Measurements from ENCODE around the gene GREB1L.
"Not testable (repeated sequence)": the region's sequence is repeated elsewhere in the genome, so short reads cannot be mapped to it uniquely, and the experiment has no call there.

GREB1L gene

DNA sequence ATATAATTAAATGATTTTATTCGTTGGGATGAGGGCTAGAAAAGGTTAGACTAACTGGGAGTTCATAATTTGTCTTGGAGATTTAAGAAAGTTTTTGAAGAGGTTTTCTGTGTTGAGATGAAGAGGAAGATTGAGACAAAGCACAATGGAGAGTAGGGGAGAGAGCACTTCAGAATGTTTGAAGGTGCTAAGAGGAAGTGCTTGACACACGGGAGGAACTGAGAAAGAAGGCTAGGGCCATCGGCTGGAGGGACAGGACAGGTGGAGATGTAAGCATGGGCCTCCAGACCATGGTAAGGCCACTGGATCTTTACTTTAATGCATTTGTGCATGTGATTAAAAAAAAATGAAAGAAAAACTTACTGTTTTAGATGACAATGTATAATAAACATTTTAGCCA, 31.5 kb downstream of the GREB1L start:
- H3F3A ChIP-seq (ENCODE audit: insufficient read depth, low read length): no peaks in the 10 kb centered on the region
- no peaks in the 10 kb centered on the region for H3K36me3 ChIP-seq (ENCODE audit: insufficient read depth, low read length)
- no peaks in the 10 kb centered on the region for H4K20me1 ChIP-seq (ENCODE audit: insufficient read depth, low read length)
- H3K27me3 ChIP-seq (ENCODE audit: insufficient read depth, low read length): no peaks in the 10 kb centered on the region
- no peak overlapping the region for H3K27ac ChIP-seq (ENCODE audit: low read depth, low read length, poor library complexity, severe bottlenecking)
- no peaks in the 10 kb centered on the region for H3K9me3 ChIP-seq (ENCODE audit: low read length)
- H3K9ac ChIP-seq (ENCODE audit: low read length): no peak overlapping the region
- no peaks in the 10 kb centered on the region for H3K79me2 ChIP-seq (ENCODE audit: insufficient read depth, low read length)
- no peak overlapping the region for H2AFZ ChIP-seq (ENCODE audit: low read length)
- H3K4me2 ChIP-seq (ENCODE audit: low read length): no peak overlapping the region
- H3K9me2 ChIP-seq (ENCODE audit: low read depth, low read length): no peaks in the 10 kb centered on the region
- no peak for TF ChIP-seq EZH2 (IDR thresholded peaks at IDR 0.05; ENCODE audit: borderline replicate concordance, low read length)
- TF ChIP-seq, protein P1, sequence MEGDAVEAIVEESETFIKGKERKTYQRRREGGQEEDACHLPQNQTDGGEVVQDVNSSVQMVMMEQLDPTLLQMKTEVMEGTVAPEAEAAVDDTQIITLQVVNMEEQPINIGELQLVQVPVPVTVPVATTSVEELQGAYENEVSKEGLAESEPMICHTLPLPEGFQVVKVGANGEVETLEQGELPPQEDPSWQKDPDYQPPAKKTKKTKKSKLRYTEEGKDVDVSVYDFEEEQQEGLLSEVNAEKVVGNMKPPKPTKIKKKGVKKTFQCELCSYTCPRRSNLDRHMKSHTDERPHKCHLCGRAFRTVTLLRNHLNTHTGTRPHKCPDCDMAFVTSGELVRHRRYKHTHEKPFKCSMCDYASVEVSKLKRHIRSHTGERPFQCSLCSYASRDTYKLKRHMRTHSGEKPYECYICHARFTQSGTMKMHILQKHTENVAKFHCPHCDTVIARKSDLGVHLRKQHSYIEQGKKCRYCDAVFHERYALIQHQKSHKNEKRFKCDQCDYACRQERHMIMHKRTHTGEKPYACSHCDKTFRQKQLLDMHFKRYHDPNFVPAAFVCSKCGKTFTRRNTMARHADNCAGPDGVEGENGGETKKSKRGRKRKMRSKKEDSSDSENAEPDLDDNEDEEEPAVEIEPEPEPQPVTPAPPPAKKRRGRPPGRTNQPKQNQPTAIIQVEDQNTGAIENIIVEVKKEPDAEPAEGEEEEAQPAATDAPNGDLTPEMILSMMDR (IDR thresholded peaks at IDR 0.05; ENCODE audit: low read length): no peak
- H3K4me3 ChIP-seq (ENCODE audit: low read depth, low read length, poor library complexity, severe bottlenecking): no peak overlapping the region
- H3K4me1 ChIP-seq (ENCODE audit: insufficient read depth, low read length, severe bottlenecking): no peaks in the 10 kb centered on the region

DNA sequence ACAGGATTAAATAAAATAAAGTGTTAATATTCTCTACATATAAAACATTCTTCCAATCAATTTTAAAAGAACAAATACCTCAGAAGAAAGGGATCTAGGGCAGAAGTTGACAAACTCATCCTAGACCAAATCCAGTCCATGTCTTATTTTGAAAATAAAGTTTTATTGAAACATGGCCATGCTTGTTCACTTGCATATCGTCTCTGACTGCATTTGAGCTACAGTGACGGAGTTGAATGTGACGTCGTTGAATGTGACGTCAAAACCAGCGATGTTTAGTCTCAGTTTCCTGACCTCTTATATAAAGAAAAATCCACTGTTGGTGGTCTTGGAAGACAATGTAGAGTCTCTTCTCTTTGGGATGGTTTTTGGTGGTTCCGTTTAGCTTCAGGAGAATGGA, 33.6 kb downstream of the GREB1L start:
- Histone ChIP-seq H3K9me3 (ENCODE audit: low read length) (no peaks in the 10 kb centered on the region), H3K9me2 (ENCODE audit: low read depth, low read length) (no peaks in the 10 kb centered on the region), H4K20me1 (ENCODE audit: insufficient read depth, low read length) (no peaks in the 10 kb centered on the region), H3K79me2 (ENCODE audit: insufficient read depth, low read length) (no peaks in the 10 kb centered on the region), H3K9ac (ENCODE audit: low read length) (no peak overlapping the region), H2AFZ (ENCODE audit: low read length) (no peak overlapping the region), H3F3A (ENCODE audit: insufficient read depth, low read length) (no peaks in the 10 kb centered on the region), H3K27ac (ENCODE audit: low read depth, low read length, poor library complexity, severe bottlenecking) (no peak overlapping the region), H3K4me1 (ENCODE audit: insufficient read depth, low read length, severe bottlenecking) (no peaks in the 10 kb centered on the region), H3K4me3 (ENCODE audit: low read depth, low read length, poor library complexity, severe bottlenecking) (no peak overlapping the region), H3K4me2 (ENCODE audit: low read length) (no peak overlapping the region), H3K36me3 (ENCODE audit: insufficient read depth, low read length) (no peaks in the 10 kb centered on the region), H3K27me3 (ENCODE audit: insufficient read depth, low read length) (no peaks in the 10 kb centered on the region)
- TF ChIP-seq, protein P1 (IDR thresholded peaks at IDR 0.05; ENCODE audit: low read length): no peak
- no peak for TF ChIP-seq EZH2 (IDR thresholded peaks at IDR 0.05; ENCODE audit: borderline replicate concordance, low read length)

DNA sequence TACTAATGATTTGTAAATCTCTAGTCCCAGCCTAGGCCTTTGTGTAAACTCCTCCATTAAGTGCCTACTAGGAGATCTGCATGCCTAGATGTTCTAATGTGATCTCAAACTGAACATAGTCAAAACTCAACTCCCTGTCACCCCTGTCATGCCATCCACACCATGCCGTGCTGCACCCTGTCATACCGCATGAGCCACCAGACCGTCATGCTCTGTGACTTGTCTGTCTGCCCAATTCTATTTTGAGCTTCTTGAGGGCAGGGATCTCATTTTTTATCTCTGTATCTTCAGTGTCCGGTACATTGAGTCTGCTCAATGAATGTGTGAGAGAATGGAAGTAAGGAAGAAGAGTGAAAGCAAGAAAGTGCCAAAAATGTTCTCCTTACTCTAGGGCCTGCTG, 35.5 kb downstream of the GREB1L start:
- H3K27me3 ChIP-seq (ENCODE audit: insufficient read depth, low read length): no peaks in the 10 kb centered on the region
- no peaks in the 10 kb centered on the region for H3K79me2 ChIP-seq (ENCODE audit: insufficient read depth, low read length)
- H3K9me2 ChIP-seq (ENCODE audit: low read depth, low read length): no peaks in the 10 kb centered on the region
- H3K36me3 ChIP-seq (ENCODE audit: insufficient read depth, low read length): no peaks in the 10 kb centered on the region
- H3K9ac ChIP-seq (ENCODE audit: low read length): no peak overlapping the region
- no peaks in the 10 kb centered on the region for H3F3A ChIP-seq (ENCODE audit: insufficient read depth, low read length)
- H2AFZ ChIP-seq (ENCODE audit: low read length): no peak overlapping the region
- H3K4me2 ChIP-seq (ENCODE audit: low read length): no peak overlapping the region
- no peak overlapping the region for H3K27ac ChIP-seq (ENCODE audit: low read depth, low read length, poor library complexity, severe bottlenecking)
- no peaks in the 10 kb centered on the region for H4K20me1 ChIP-seq (ENCODE audit: insufficient read depth, low read length)
- no peak for TF ChIP-seq EZH2 (IDR thresholded peaks at IDR 0.05; ENCODE audit: borderline replicate concordance, low read length)
- TF ChIP-seq, protein P1 (IDR thresholded peaks at IDR 0.05; ENCODE audit: low read length): no peak
- H3K4me1 ChIP-seq (ENCODE audit: insufficient read depth, low read length, severe bottlenecking): no peaks in the 10 kb centered on the region
- no peaks in the 10 kb centered on the region for H3K9me3 ChIP-seq (ENCODE audit: low read length)
- no peak overlapping the region for H3K4me3 ChIP-seq (ENCODE audit: low read depth, low read length, poor library complexity, severe bottlenecking)

DNA sequence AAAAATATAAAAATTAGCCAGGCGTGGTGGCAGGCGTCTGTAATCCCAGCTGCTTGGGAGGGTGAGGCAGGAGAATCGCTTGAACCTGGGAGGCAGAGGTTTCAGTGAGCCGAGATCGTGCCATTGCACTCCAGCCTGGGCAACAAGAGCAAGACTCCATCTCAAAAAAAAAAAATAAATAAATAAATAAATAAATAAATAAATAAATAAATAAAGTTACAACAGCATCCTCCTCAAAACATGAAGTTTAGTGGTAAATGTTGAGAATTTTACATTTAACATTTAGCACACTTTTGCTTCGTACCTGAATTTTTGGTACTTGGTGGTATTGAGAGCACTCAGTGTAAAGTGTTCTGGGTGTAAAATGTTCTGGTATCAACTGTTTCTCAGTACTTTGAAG, 36.2 kb downstream of the GREB1L start:
- H3K4me2 ChIP-seq (ENCODE audit: low read length); H3K79me2 ChIP-seq (ENCODE audit: insufficient read depth, low read length); H3K9me2 ChIP-seq (ENCODE audit: low read depth, low read length); H3K9ac ChIP-seq (ENCODE audit: low read length); H3K4me1 ChIP-seq (ENCODE audit: insufficient read depth, low read length, severe bottlenecking); H4K20me1 ChIP-seq (ENCODE audit: insufficient read depth, low read length); H3K9me3 ChIP-seq (ENCODE audit: low read length); H3K4me3 ChIP-seq (ENCODE audit: low read depth, low read length, poor library complexity, severe bottlenecking); H3K27me3 ChIP-seq (ENCODE audit: insufficient read depth, low read length); H3F3A ChIP-seq (ENCODE audit: insufficient read depth, low read length); H2AFZ ChIP-seq (ENCODE audit: low read length); H3K36me3 ChIP-seq (ENCODE audit: insufficient read depth, low read length); H3K27ac ChIP-seq (ENCODE audit: low read depth, low read length, poor library complexity, severe bottlenecking): not testable (repeated sequence)
